NCI-H1930 (cell line): ENCODE results near the gene RBM14.
"Not testable (repeated sequence)": the region's sequence is repeated elsewhere in the genome, so short reads cannot be mapped to it uniquely, and the experiment has no call there.

Experiments used
- DNase-seq, 2 experiments: peaks; one replicate each; lab custom pipeline; 2025; lab: John Stamatoyannopoulos, UW

RBM14 gene

DNA sequence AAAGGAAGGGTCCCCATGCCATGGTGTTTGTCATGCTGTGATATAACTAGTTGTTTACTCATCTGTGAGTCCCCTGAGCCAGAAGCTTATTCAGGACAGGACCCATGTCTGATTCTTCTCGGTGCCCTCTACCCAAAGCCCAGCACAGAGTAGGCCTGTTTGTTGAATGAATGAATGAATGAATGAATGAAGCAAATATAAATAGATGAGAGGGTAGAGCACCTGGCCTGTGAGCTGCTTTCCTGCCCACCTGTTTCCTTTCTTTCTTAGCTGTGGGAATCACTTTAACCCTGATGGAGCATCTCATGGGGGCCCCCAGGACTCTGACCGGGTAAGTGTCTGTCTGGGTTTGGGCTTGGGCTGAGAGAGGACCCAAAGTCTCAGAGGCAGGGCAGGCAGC, 16.2 kb upstream of the RBM14 start:
- no peak for DNase-seq

- no peak for DNase-seq
These were observed 15.7 kb upstream of the RBM14 start for GRCh38 chr11:66600631-66601233.

GRCh38 chr11:66603072-66603471, 13.4 kb upstream of the RBM14 start:
- DNase-seq = no peak

GRCh38 chr11:66604155-66604554, 12.3 kb upstream of the RBM14 start:
- DNase-seq = no peak

GRCh38 chr11:66606608-66607007, 9.8 kb upstream of the RBM14 start:
- not testable (repeated sequence) for DNase-seq

DNA sequence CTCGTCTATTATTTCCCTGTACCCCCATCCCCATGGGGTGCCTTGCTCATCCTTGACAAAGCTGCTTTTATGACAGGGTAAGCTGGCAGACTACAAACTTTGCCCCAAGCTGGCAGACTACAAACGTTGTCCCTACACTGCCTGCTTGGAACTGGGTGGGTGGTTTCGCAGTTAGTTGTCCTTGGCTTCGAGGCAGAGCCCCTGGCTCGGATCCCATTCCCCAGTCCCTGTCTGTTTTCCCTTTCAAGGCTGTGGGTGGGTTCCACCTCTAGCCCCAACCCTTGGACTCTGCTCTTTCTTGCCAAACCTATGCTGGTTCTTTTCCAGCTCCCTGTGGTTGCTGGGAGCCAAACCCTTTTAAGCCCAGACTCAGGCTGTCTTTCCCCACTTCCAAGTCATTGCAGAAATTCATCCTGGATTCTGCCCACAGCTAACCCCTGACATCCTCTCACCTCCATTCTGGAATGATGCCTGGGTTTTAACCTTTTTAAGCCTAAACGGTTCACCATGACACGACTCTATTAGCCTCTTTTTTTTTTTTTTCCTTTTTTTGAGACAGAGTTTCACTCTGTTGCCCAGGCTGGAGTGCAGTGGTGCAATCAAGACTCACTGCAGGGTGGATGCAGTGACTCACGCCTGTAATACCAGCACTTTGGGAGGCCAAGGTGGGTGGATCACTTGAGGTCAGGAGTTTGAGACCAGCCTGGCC, 9.2 kb upstream of the RBM14 start:
- no peak for DNase-seq

DNA sequence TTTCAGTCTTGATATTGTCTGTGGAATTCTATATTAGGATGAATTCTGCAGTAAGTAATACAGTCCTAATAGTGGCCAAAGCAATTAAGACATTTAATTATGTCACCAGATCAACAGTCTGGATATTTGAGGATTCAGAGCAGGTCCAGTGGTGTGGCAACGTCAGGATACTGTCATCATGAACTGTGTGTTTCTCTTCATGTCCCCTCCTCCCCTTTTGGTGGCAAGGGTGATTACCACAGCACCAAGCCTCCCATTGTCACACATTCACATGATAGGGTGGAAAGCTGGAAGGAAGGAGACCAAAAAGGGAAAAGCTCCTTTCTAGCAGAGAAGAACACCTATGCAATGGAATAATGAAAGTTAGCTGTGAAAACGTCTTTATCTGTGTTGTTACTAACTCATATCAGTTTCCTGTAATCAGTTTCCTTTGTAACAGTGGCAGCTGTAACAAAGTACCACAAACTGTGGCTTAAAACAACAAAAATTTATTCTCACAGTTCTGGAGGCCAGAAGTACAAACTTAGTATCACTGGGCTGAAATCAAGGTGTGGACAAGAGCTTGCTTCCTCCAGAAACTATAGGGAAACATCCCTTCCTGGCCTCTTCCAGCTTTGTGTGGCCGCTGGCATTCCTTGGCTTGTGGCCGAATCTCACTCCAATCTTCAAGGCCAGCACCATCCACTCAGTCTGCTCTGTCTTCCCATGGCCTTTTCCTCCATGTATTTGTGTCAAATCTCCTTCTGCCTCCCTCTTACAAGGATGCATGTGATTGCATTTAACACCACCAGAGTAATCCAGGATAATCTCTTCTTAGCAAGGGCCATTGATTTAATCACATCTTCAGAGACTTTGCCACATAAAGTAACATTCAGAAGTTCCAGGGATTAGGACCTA, 6.5 kb upstream of the RBM14 start:
- DNase-seq = no peak

DNA sequence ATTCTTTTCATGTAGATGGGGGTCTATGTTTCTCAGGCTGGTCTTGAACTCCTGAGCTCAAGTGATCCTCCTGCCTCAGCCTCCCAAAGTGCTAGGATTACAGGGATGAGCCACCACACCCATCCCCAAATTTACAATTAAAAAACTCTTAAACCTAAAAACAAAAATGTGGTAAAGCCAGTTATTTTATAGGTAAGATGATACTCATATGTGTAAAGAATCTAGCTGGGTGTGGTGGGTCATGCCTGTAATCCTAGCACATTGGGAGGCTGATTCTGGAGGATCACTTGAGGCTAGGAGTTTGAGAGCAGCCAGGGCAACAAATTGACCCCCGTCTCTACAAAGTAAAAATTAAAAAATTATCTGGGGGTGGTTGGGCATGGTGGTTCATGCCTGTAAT, 4.0 kb upstream of the RBM14 start:
- DNase-seq = no peak

GRCh38 chr11:66614073-66614472, 2.4 kb upstream of the RBM14 start:
- no peak for DNase-seq

DNA sequence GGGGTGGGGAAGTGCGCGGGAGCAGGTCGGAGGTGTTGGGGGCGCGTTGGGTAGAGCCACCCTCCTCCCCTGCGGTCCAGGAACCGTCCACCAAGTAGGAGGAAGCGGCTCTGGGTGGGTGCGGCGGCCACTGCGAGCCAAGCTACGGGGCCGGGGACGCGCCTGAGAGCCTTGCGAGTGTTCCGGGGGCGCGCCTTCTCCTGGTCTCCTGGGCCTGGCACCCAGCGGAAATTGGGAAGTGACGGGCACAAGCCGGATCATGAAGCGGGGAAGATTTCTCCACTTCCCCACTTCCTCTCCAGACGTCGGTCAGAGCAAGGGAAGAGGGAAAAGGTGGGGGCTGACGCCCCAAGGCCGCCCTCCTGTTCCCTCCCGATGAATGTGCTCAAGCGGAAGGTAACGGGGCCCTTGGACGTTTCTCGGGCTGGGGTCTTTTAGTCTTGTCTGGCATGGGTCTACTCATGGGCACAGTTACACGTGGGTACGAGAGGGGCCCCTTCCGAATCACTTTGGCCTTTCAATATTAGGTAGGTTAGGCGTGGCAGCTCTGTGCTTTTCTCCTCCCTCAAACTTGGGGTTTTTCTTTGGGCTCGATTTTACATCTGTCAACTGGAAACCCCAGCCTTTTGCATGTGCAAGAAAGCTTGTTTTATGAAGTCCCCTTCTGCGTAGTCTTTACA, 865 bp downstream of the RBM14 start:
- DNase-seq = no peak

DNA sequence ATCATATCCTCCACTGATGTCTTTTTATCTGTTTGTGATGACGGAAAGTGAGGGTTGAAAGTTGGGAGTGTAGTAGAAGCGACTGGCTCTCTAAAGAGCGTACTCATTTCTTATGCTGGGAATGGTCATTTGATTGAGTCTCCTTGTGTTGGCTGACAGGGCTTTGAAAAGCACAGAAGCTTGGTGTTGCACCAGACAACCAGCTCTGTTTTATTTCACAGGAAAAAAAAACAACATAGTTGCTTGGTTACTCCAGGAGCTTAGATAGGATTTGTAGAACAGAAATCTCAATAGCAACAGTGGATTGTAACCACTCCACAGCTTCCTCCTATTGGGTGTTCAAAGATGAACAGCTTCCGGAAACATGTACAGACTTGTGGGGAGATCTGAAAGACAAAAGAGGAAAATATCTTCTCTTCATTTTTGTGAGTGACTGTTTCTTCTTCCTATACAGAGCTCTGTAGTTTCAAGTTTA, 2.7 kb downstream of the RBM14 start:
- DNase-seq = no peak

- DNase-seq = no peak
These were observed 8.0 kb downstream of the RBM14 start for GRCh38 chr11:66624450-66624849.

DNA sequence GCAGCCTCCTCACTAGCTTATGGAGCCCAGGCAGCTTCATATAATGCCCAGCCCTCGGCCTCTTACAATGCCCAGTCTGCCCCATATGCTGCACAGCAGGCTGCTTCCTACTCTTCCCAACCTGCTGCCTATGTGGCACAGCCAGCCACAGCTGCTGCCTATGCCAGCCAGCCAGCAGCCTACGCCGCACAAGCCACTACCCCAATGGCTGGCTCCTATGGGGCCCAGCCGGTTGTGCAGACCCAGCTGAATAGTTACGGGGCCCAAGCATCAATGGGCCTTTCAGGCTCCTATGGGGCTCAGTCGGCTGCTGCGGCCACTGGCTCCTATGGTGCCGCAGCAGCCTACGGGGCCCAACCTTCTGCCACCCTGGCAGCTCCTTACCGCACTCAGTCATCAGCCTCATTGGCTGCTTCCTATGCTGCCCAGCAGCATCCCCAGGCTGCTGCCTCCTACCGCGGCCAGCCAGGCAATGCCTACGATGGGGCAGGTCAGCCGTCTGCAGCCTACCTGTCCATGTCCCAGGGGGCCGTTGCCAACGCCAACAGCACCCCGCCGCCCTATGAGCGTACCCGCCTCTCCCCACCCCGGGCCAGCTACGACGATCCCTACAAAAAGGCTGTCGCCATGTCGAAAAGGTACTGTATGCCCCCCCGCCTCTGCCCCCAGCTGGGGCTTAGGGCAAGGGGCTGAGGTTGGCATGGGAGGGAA, 8.8 kb downstream of the RBM14 start:
- no peak for DNase-seq

DNA sequence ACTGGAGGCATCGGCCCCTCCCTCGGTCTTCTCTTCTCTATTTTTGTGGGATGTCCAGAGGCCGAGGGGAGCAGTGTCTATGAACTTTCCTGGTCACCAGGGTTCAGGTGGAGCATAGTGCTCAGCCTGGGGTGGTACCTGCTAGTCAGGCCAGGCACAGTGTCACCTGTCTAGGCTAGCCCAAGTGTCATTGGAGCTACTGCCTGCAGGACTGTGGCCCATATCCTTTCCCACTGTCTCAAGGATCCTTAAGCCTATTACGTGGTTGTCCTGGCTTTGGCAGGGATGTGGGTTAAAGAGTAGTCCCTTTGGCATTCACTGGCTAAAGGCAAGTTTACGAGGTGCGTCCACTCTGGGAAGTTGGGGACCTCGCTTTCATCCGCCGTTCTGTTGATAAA, 9.3 kb downstream of the RBM14 start:
- DNase-seq = no peak

- no peak for DNase-seq
These were observed 10.0 kb downstream of the RBM14 start for GRCh38 chr11:66626382-66626781.

GRCh38 chr11:66626926-66627325, 10.5 kb downstream of the RBM14 start:
- no peak for DNase-seq

DNA sequence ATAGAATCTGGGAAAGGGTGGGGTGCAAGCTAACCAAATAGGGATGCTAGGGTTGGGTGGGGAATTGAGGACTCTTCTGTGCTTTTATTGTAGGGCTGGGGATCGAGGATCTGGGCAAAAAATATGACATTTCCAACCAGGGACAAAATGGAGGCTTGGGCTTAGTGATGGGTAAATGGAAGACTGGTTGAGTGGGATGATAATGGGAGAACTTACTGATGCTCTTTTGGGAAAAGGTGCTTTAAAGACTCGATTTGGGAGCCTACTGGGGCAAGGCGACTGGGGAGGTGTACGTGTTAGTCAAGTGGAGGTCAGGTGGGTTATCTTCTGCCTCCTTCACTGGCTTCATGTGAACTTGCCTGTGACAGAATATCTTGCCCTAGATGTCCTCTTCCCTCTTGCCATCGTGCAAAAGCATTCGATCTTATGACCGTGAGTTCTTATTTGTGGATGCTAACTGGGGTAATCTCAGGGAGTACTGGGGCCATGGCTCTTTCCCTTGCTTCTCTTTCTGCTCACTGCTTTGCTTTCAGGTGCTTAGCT, 11.7 kb downstream of the RBM14 start:
- no peak for DNase-seq

GRCh38 chr11:66629356-66629755, 12.9 kb downstream of the RBM14 start:
- no peak for DNase-seq

DNA sequence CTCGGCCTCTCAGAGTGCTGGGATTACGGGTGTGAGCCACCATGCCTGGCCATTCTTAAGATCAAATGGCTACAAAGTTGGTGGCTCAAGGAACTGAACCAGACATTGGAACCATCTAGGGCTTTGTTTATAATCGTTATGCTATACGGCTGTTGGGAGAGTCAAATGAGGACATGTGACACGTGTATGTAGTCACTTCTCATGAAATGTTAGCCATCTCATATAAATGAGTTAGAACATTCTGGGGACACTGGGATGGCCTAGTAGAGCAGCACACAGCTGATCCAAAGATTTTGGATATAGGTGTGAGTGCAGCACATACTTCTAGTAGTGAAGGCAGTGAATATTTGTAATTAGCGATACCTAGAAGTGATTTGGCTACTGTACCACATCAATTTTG, 15.5 kb downstream of the RBM14 start:
- DNase-seq = no peak

GRCh38 chr11:66632952-66633351, 16.5 kb downstream of the RBM14 start:
- no peak for DNase-seq

GRCh38 chr11:66636411-66636810, 20.0 kb downstream of the RBM14 start:
- DNase-seq = no peak
